GM23248 (cell line): ENCODE results near the gene ABITRAM.

ENCODE experiments used
- EZH2 ChIP-seq: fragments of 200-600 bp; sonication (generic); IDR thresholded peaks from 2 replicates; pipeline ENCODE4 v1.6.1; 2018; ENCODE audit warnings: antibody characterized with exemption, mild to moderate bottlenecking; ENCODE audit not compliant: insufficient read depth, poor library complexity, severe bottlenecking
- EZH2phosphoT487 ChIP-seq: fragments of 200-600 bp; sonication (generic); IDR thresholded peaks from 2 replicates; pipeline ENCODE4 v1.6.1; 2018; ENCODE audit warnings: antibody characterized with exemption, moderate library complexity, mild to moderate bottlenecking, low read depth; ENCODE audit not compliant: insufficient read depth

GRCh38 chr9:108939975-108940374 lies 5.8 kb downstream of the ABITRAM start:
- TF ChIP-seq EZH2phosphoT487 (no peak), EZH2 (no peak)
